HepG2 (cell line): Measurements from ENCODE around the gene NEMF. TPM values are rescaled to one million over a fixed set of nuclear protein-coding genes. Genes with fewer than 3 reads are reported as not detected.

Experiments used
- BCLAF1 ChIP-seq: fragments of 450-650 bp; IDR thresholded peaks from 2 replicates; pipeline ENCODE4 v1.6.1; 2017; ENCODE audit warnings: mild to moderate bottlenecking
- EP300 ChIP-seq, 3 experiments: sonication (generic) in 1 of 3; formaldehyde crosslinking in 1 of 3; IDR thresholded peaks; 2 replicates each; pipeline versions ENCODE4 v1.5.1 to v1.6.1; 2011 to 2020; ENCODE audit warnings: low read depth in 2 of 3, low read length in 2 of 3, borderline replicate concordance in 1 of 3, improper control_type of control experiment in 1 of 3, mild to moderate bottlenecking in 1 of 3, missing genetic modification reagents in 1 of 3, moderate library complexity in 1 of 3
- KDM2A ChIP-seq: sonication (generic); formaldehyde crosslinking; IDR thresholded peaks from 2 replicates; pipeline ENCODE4 v1.4.0; 2020; ENCODE audit warnings: low read depth, missing genetic modification reagents, borderline replicate concordance
- MED13 ChIP-seq: sonication (generic); formaldehyde crosslinking; IDR thresholded peaks from 2 replicates; pipeline ENCODE4 v1.5.0; 2020; ENCODE audit warnings: missing genetic modification reagents
- MTF1 ChIP-seq: sonication (generic); formaldehyde crosslinking; IDR thresholded peaks from 2 replicates; pipeline ENCODE4 v1.5.0; 2020; ENCODE audit warnings: missing genetic modification reagents
- NCOA5 ChIP-seq: sonication (generic); formaldehyde crosslinking; IDR thresholded peaks from 2 replicates; pipeline ENCODE4 v1.4.0; 2020; ENCODE audit warnings: missing genetic modification reagents
- RAD21 ChIP-seq: fragments of 450-650 bp; formaldehyde crosslinking; IDR thresholded peaks from 2 replicates; pipeline ENCODE4 v1.5.0; 2020; ENCODE audit warnings: mild to moderate bottlenecking
- RBM39 ChIP-seq: fragments of 200-400 bp; formaldehyde crosslinking; IDR thresholded peaks from one replicate; pipeline ENCODE4 v1.6.1; 2018; ENCODE audit warnings: antibody characterized with exemption, mild to moderate bottlenecking, low read depth, low read length; ENCODE audit not compliant: poor library complexity, severe bottlenecking
- RELA ChIP-seq: sonication (generic); formaldehyde crosslinking; IDR thresholded peaks from 2 replicates; pipeline ENCODE4 v1.4.0; 2020; ENCODE audit warnings: missing genetic modification reagents
- REST ChIP-seq, 2 experiments: IDR thresholded peaks; 2 replicates each; pipeline ENCODE4 v1.6.1; 2011 to 2012; ENCODE audit warnings: low read length in 2 of 2, borderline replicate concordance in 1 of 2, low read depth in 1 of 2, mild to moderate bottlenecking in 1 of 2, moderate library complexity in 1 of 2
- SIX4 ChIP-seq: sonication (generic); formaldehyde crosslinking; IDR thresholded peaks from 2 replicates; pipeline ENCODE4 v1.4.0; 2020; ENCODE audit warnings: missing genetic modification reagents
- SSRP1 ChIP-seq: IDR thresholded peaks from 2 replicates; pipeline ENCODE4 v1.6.1; 2016; ENCODE audit warnings: control low read depth
- TOE1 ChIP-seq: sonication (generic); formaldehyde crosslinking; IDR thresholded peaks from 2 replicates; pipeline ENCODE4 v1.4.0; 2020; ENCODE audit warnings: mild to moderate bottlenecking, missing genetic modification reagents
- ZMYM3 ChIP-seq: sonication (generic); formaldehyde crosslinking; IDR thresholded peaks from 2 replicates; pipeline ENCODE4 v1.5.1; 2020; ENCODE audit warnings: mild to moderate bottlenecking, missing genetic modification reagents
- ZNF546 ChIP-seq: sonication (generic); formaldehyde crosslinking; conservative IDR thresholded peaks from 2 replicates; pipeline ENCODE4 v1.8.1; 2023; ENCODE audit warnings: mild to moderate bottlenecking, missing genetic modification reagents
- polyA plus RNA-seq, 8 experiments: library from polyadenylated mRNA; depleted of rRNA in 3 of 8; stranded (reverse) in 7 of 8; unstranded in 1 of 8; fragments of >200 nt; fragmentation: Illumina TruSeq in 4 of 8; extraction: Trizol in 4 of 8; gene quantifications; 2 replicates each; pipeline versions ENCODE4 v1.2.1 to v1.2.3, GENCODE V29; 2011 to 2016; ENCODE audit warnings: low read depth in 4 of 8, missing spikeins in 1 of 8, mixed read lengths in 1 of 8; ENCODE audit not compliant: insufficient read depth in 1 of 8
- total RNA-seq, 5 experiments: library from RNA; depleted of rRNA; stranded (reverse); fragments of >200 nt; fragmentation: Illumina TruSeq; extraction: Trizol; gene quantifications; 2 replicates each; pipeline ENCODE4 v1.2.3, GENCODE V29; 2016; ENCODE audit warnings: low read depth in 1 of 5
- TF ChIP-seq, protein P1 (sequence below): sonication (generic); formaldehyde crosslinking; IDR thresholded peaks from 2 replicates; pipeline ENCODE4 v1.5.0; 2020; ENCODE audit warnings: mild to moderate bottlenecking, missing genetic modification reagents
- TF ChIP-seq, protein P2 (sequence below): sonication (generic); formaldehyde crosslinking; IDR thresholded peaks from 2 replicates; pipeline ENCODE4 v1.4.0; 2020; ENCODE audit warnings: missing genetic modification reagents

Gene NEMF
- total and polyA plus RNA-seq, 2 of the 13 experiments (the other 11 are each of a cell fraction or from before 2014, with no cell fraction given) = 21.3 to 57.9 TPM

DNA sequence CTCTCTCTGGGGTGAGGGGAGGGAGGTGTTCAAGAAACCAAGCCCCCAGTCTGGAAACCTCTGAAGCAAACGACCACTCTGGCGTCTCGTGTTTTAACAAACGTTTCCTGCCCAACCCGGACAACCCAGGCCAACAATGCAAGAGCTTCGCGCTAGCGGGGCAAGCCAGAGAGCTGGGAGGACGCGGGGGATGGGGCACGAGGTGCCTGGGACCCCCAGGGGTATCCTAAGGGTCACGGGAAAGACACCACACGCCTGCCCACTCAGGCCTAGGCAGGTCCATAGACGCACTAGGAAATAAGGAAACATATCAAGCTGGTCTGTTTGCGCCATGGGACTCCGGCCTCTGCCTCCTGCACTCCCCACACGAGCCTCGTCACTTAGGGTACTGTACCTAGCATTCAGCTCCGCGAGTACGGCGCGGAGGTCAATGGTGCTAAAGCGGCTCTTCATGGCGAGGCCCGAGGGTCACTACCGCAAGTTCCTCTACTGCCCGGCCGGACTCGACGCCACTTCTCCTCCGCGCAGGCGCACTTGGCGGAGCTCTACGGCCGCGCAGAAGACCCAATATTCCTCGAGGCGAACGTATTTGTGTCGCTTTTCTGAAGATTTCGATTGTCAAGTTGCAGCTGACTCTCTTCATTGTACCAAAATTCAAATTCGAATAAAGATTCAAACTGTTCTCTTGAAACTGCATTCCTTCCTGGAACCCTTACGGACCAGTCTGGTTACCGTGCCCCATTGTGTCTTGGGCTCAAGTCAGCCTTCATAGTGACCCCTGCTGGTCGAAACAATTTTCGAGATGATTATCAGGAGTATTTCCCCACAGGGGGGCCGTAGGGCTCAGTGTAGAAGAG, at the start of gene NEMF (continued):
- TF ChIP-seq, protein P1, sequence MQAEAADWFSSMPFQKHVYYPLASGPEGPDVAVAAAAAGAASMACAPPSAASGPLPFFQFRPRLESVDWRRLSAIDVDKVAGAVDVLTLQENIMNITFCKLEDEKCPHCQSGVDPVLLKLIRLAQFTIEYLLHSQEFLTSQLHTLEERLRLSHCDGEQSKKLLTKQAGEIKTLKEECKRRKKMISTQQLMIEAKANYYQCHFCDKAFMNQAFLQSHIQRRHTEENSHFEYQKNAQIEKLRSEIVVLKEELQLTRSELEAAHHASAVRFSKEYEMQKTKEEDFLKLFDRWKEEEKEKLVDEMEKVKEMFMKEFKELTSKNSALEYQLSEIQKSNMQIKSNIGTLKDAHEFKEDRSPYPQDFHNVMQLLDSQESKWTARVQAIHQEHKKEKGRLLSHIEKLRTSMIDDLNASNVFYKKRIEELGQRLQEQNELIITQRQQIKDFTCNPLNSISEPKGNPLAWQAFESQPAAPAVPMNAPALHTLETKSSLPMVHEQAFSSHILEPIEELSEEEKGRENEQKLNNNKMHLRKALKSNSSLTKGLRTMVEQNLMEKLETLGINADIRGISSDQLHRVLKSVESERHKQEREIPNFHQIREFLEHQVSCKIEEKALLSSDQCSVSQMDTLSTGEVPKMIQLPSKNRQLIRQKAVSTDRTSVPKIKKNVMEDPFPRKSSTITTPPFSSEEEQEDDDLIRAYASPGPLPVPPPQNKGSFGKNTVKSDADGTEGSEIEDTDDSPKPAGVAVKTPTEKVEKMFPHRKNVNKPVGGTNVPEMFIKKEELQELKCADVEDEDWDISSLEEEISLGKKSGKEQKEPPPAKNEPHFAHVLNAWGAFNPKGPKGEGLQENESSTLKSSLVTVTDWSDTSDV = no peak
- no peak for TF ChIP-seq MED13 (CRISPR knock-in tag)
- peak in 1 of 2 experiments; percentile 50; a peak in 1 of 4 replicates for TF ChIP-seq REST (IDR thresholded peaks at IDR 0.05; ENCODE audit: borderline replicate concordance in 1 of 2, low read depth in 1 of 2, low read length in 2 of 2)
- no peak for TF ChIP-seq NCOA5 (CRISPR knock-in tag)
- no peak for TF ChIP-seq ZMYM3 (CRISPR knock-in tag)
- peak; percentile 31; the same call in 1 of the 2 replicates for TF ChIP-seq SSRP1
- TF ChIP-seq SIX4 (CRISPR knock-in tag) = 0 out of 2 replicates have a peak, but pooled peaks have one; percentile 49
- no peak for TF ChIP-seq RBM39
- no peak for TF ChIP-seq RELA (CRISPR knock-in tag)
- TF ChIP-seq TOE1 (CRISPR knock-in tag) = no peak; the same call in 1 of the 2 replicates
- TF ChIP-seq EP300 (IDR thresholded peaks at IDR 0.05; ENCODE audit: low read depth in 2 of 2, low read length in 2 of 2) = no peak
- no peak for TF ChIP-seq EP300 (CRISPR knock-in tag; IDR thresholded peaks at IDR 0.05; ENCODE audit: borderline replicate concordance)
- no peak; the same call in 1 of the 2 replicates for TF ChIP-seq RAD21 (CRISPR knock-in tag)
- TF ChIP-seq KDM2A (CRISPR knock-in tag) = peak; percentile 75; the same call in 1 of the 2 replicates
- TF ChIP-seq BCLAF1 = no peak
- TF ChIP-seq ZNF546 (CRISPR knock-in tag) = 0 out of 2 replicates have a peak, but pooled peaks have one; percentile 59
- TF ChIP-seq, protein P2, sequence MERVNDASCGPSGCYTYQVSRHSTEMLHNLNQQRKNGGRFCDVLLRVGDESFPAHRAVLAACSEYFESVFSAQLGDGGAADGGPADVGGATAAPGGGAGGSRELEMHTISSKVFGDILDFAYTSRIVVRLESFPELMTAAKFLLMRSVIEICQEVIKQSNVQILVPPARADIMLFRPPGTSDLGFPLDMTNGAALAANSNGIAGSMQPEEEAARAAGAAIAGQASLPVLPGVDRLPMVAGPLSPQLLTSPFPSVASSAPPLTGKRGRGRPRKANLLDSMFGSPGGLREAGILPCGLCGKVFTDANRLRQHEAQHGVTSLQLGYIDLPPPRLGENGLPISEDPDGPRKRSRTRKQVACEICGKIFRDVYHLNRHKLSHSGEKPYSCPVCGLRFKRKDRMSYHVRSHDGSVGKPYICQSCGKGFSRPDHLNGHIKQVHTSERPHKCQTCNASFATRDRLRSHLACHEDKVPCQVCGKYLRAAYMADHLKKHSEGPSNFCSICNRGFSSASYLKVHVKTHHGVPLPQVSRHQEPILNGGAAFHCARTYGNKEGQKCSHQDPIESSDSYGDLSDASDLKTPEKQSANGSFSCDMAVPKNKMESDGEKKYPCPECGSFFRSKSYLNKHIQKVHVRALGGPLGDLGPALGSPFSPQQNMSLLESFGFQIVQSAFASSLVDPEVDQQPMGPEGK (CRISPR knock-in tag) = peak; percentile 76
- no peak for TF ChIP-seq MTF1 (CRISPR knock-in tag)
